SK-N-SH (cell line): ENCODE results near the gene NEUROG1. TPM values are rescaled to one million over a fixed set of nuclear protein-coding genes. Genes with fewer than 3 reads are reported as not detected.
A peak's percentile ranks its signal among the peaks of the same experiment; 100 is the strongest.

Experiments used
- CTCF ChIA-PET: fragments of 300-600, 350-600 bp; formaldehyde crosslinking; extraction: SDS; loops from one replicate; lab custom pipeline; 2021; lab: Yijun Ruan, JAX
- POLR2A ChIA-PET: fragments of 350-600 bp; sonication (Branson Sonifier 250); formaldehyde crosslinking; extraction: SDS; loops from one replicate; lab custom pipeline; 2020; ENCODE audit warnings: antibody characterized with exemption, inconsistent platforms; lab: Yijun Ruan, JAX
- DNase-seq: peaks from one replicate; pipeline ENCODE4 v3.0.0; 2012
- H2AFZ ChIP-seq: fragments of 200-600 bp; sonication (generic); 2 replicates; pipeline ENCODE4 v1.8.1; 2016; ENCODE audit warnings: antibody characterized with exemption, mild to moderate bottlenecking, low read depth
- H3F3A ChIP-seq: fragments of 200-600 bp; sonication (generic); replicated peaks from 2 replicates; pipeline ENCODE3; 2016; ENCODE audit warnings: antibody characterized with exemption, mild to moderate bottlenecking; ENCODE audit not compliant: insufficient read depth
- H3K27ac ChIP-seq, 2 experiments: fragments of 200-500 bp in 1 of 2; fragments of 200-600 bp in 1 of 2; sonication (Bioruptor generic) in 1 of 2; sonication (generic), shearing (Covaris generic) in 1 of 2; 2 replicates each; pipeline versions ENCODE4 v1.5.1 to v1.6.1; 2014 to 2016; ENCODE audit warnings: low read depth in 2 of 2, inconsistent platforms in 1 of 2, low read length in 1 of 2, mild to moderate bottlenecking in 1 of 2, mixed read lengths in 1 of 2
- H3K27me3 ChIP-seq: fragments of 200-600 bp; sonication (generic), shearing (Covaris generic); 2 replicates; pipeline ENCODE4 v1.6.1; 2016; ENCODE audit warnings: mixed run types; ENCODE audit not compliant: insufficient read depth
- H3K36me3 ChIP-seq, 2 experiments: fragments of 200-500 bp in 1 of 2; fragments of 200-600 bp in 1 of 2; sonication (Bioruptor generic) in 1 of 2; sonication (generic) in 1 of 2; replicated peaks in 1 of 2; 2 replicates each; pipeline versions ENCODE3 to v1.5.1; 2014 to 2016; ENCODE audit warnings: low read length in 1 of 2, mild to moderate bottlenecking in 1 of 2; ENCODE audit not compliant: insufficient read depth in 2 of 2, control insufficient read depth in 1 of 2
- H3K4me1 ChIP-seq, 2 experiments: fragments of 200-500 bp in 1 of 2; fragments of 200-600 bp in 1 of 2; sonication (Bioruptor generic) in 1 of 2; sonication (generic), shearing (Covaris generic) in 1 of 2; 2 replicates each; pipeline versions ENCODE4 v1.5.1 to v1.6.1; 2014 to 2016; ENCODE audit warnings: low read depth in 1 of 2, low read length in 1 of 2, mixed run types in 1 of 2; ENCODE audit not compliant: insufficient read depth in 2 of 2, control insufficient read depth in 1 of 2
- H3K4me2 ChIP-seq: fragments of 200-600 bp; sonication (generic), shearing (Covaris generic); 2 replicates; pipeline ENCODE4 v1.6.1; 2017; ENCODE audit warnings: mixed run types
- H3K4me3 ChIP-seq, 2 experiments: fragments of 200-500 bp in 1 of 2; fragments of 200-600 bp in 1 of 2; sonication (Bioruptor generic) in 1 of 2; sonication (generic), shearing (Covaris generic) in 1 of 2; 2 replicates each; pipeline versions ENCODE4 v1.5.1 to v1.8.1; 2014 to 2016; ENCODE audit warnings: low read depth in 2 of 2, inconsistent platforms in 1 of 2, low read length in 1 of 2, mild to moderate bottlenecking in 1 of 2, mixed read lengths in 1 of 2, moderate library complexity in 1 of 2
- H3K79me2 ChIP-seq: fragments of 200-600 bp; sonication (generic); 2 replicates; pipeline ENCODE4 v1.8.1; 2017; ENCODE audit warnings: mild to moderate bottlenecking; ENCODE audit not compliant: insufficient read depth
- H3K9ac ChIP-seq: fragments of 200-600 bp; sonication (generic); 2 replicates; pipeline ENCODE4 v1.6.1; 2017; ENCODE audit warnings: mixed run types
- H3K9me2 ChIP-seq: fragments of 200-600 bp; sonication (generic); 2 replicates; pipeline ENCODE4 v1.6.1; 2017; ENCODE audit warnings: mixed run types
- H3K9me3 ChIP-seq: fragments of 200-600 bp; sonication (generic); 2 replicates; pipeline ENCODE4 v1.6.1; 2017; ENCODE audit warnings: mixed run types, mild to moderate bottlenecking, moderate library complexity
- H4K20me1 ChIP-seq: fragments of 200-600 bp; sonication (generic); 2 replicates; pipeline ENCODE4 v1.6.1; 2017; ENCODE audit warnings: mild to moderate bottlenecking, mixed run types; ENCODE audit not compliant: insufficient read depth
- ELF1 ChIP-seq: IDR thresholded peaks from 2 replicates; pipeline ENCODE4 v1.4.0; 2012
- EP300 ChIP-seq, 2 experiments: IDR thresholded peaks; 2 replicates each; pipeline versions ENCODE4 v1.4.0 to v1.6.1; 2012; ENCODE audit warnings: borderline replicate concordance in 1 of 2, low read depth in 1 of 2, low read length in 1 of 2
- EZH2phosphoT487 ChIP-seq: fragments of 200-600 bp; sonication (generic); IDR thresholded peaks from 2 replicates; pipeline ENCODE4 v1.6.1; 2017; ENCODE audit warnings: low read depth, mixed run types, mild to moderate bottlenecking, antibody characterized with exemption, moderate library complexity, borderline replicate concordance
- MEF2A ChIP-seq: IDR thresholded peaks from 2 replicates; pipeline ENCODE4 v1.4.0; 2012; ENCODE audit warnings: low read depth, borderline replicate concordance
- NFIC ChIP-seq: IDR thresholded peaks from 2 replicates; pipeline ENCODE4 v1.4.0; 2012; ENCODE audit warnings: borderline replicate concordance
- RAD21 ChIP-seq: IDR thresholded peaks from 2 replicates; pipeline ENCODE4 v1.6.1; 2012; ENCODE audit warnings: mild to moderate bottlenecking, low read length
- SMC3 ChIP-seq: IDR thresholded peaks from 2 replicates; pipeline ENCODE4 v1.6.1; 2012; ENCODE audit warnings: low read depth, low read length, improper control_type of control experiment
- TEAD4 ChIP-seq: IDR thresholded peaks from 2 replicates; pipeline ENCODE4 v1.4.0; 2012; ENCODE audit warnings: mild to moderate bottlenecking, borderline replicate concordance; ENCODE audit not compliant: insufficient read depth
- WGBS: methylation state at CpG from one replicate; pipeline ENCODE4 v1.1.6; 2017; ENCODE audit warnings: low lambda C conversion rate; 5-methylcytosine and 5-hydroxymethylcytosine counted together
- polyA plus RNA-seq, 3 experiments: library from polyadenylated mRNA; depleted of rRNA; stranded (reverse); fragments of >200 nt; gene quantifications; 2 replicates each; pipeline ENCODE4 v1.2.3, GENCODE V29; 2012
- TF ChIP-seq, protein P1 (sequence below): fragments of 150-350 bp; IDR thresholded peaks from 2 replicates; pipeline ENCODE4 v1.6.1; 2017; ENCODE audit warnings: antibody characterized with exemption, low read length, low read depth, borderline replicate concordance
- TF ChIP-seq, protein P2 (sequence below): fragments of 200-600 bp; sonication (generic); IDR thresholded peaks from 2 replicates; pipeline ENCODE4 v1.6.1; 2017; ENCODE audit warnings: antibody characterized with exemption, mild to moderate bottlenecking, moderate library complexity
- TF ChIP-seq, protein P3 (sequence below): IDR thresholded peaks from 2 replicates; pipeline ENCODE4 v1.6.1; 2012; ENCODE audit warnings: mild to moderate bottlenecking, low read depth, low read length, moderate library complexity
- TF ChIP-seq, protein P4 (sequence below): IDR thresholded peaks from 2 replicates; pipeline ENCODE4 v1.4.0; 2012; ENCODE audit warnings: low read depth, borderline replicate concordance

Gene NEUROG1
- polyA plus RNA-seq, 1 of the 3 experiments (the other 2 are of a cell fraction) = not detected

DNA sequence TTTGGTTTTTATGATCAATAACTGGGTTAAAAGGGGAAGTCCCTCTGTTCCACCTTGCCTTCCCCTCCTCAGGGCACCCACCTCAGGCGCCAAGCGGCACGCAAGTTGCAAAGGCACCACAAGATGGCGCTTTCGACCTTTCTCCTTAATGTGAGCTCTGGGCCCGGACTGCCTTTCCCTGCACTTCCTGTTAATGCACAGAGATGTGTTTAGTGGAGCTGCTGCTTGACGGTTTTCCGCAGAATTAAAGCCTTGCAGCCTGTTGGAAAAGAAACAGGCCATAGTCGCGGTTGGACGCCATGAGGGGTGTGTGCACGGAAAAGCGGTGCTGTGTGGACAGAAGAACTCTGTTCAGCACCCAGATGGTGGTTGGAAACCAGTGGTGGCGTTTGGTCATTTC is 25.1 kb upstream of the NEUROG1 start:
- Histone ChIP-seq H3K4me1 (no peaks in the 10 kb centered on the region; a peak in 1 of 4 replicates), H3K27ac (no peak overlapping the region), H3K79me2 (no peaks in the 10 kb centered on the region), H3K9me3 (no peaks in the 10 kb centered on the region), H3F3A (no peaks in the 10 kb centered on the region), H3K4me2 (no peak overlapping the region), H3K36me3 (no peaks in the 10 kb centered on the region), H2AFZ (0 out of 2 replicates have a peak overlapping the region, but pooled peaks have one; percentile 87), H4K20me1 (no peaks in the 10 kb centered on the region), H3K4me3 (peak overlapping the region in 1 of 2 experiments; percentile 22; a peak in 1 of 4 replicates), H3K9me2 (no peaks in the 10 kb centered on the region), H3K9ac (no peak overlapping the region), H3K27me3 (peaks cover 21% of the 10 kb centered on the region)
- 15% methylated on average over 14 of the region's 14 CpGs for whole genome bisulfite sequencing
- CTCF ChIA-PET = interaction anchor here (0.6 to 25.1 kb wide), 51 partner anchors 9 to 662 kb away, joined by 3 to 409 read pairs (median 4); partner anchors contain the start of gene SLC25A48
- POLR2A ChIA-PET = no interaction called here
- TF ChIP-seq ELF1 (peak; percentile 67), EP300 (IDR thresholded peaks at IDR 0.05; ENCODE audit: borderline replicate concordance in 1 of 2, low read depth in 1 of 2, low read length in 1 of 2) (no peak), MEF2A (no peak), EZH2phosphoT487 (no peak), RAD21 (peak; percentile 85), TEAD4 (no peak), SMC3 (peak; percentile 80), NFIC (no peak)
- TF ChIP-seq, protein P1, sequence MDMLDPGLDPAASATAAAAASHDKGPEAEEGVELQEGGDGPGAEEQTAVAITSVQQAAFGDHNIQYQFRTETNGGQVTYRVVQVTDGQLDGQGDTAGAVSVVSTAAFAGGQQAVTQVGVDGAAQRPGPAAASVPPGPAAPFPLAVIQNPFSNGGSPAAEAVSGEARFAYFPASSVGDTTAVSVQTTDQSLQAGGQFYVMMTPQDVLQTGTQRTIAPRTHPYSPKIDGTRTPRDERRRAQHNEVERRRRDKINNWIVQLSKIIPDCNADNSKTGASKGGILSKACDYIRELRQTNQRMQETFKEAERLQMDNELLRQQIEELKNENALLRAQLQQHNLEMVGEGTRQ = no peak
- TF ChIP-seq, protein P2, sequence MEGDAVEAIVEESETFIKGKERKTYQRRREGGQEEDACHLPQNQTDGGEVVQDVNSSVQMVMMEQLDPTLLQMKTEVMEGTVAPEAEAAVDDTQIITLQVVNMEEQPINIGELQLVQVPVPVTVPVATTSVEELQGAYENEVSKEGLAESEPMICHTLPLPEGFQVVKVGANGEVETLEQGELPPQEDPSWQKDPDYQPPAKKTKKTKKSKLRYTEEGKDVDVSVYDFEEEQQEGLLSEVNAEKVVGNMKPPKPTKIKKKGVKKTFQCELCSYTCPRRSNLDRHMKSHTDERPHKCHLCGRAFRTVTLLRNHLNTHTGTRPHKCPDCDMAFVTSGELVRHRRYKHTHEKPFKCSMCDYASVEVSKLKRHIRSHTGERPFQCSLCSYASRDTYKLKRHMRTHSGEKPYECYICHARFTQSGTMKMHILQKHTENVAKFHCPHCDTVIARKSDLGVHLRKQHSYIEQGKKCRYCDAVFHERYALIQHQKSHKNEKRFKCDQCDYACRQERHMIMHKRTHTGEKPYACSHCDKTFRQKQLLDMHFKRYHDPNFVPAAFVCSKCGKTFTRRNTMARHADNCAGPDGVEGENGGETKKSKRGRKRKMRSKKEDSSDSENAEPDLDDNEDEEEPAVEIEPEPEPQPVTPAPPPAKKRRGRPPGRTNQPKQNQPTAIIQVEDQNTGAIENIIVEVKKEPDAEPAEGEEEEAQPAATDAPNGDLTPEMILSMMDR = peak; percentile 84
- DNase-seq = peak; percentile 81

DNA sequence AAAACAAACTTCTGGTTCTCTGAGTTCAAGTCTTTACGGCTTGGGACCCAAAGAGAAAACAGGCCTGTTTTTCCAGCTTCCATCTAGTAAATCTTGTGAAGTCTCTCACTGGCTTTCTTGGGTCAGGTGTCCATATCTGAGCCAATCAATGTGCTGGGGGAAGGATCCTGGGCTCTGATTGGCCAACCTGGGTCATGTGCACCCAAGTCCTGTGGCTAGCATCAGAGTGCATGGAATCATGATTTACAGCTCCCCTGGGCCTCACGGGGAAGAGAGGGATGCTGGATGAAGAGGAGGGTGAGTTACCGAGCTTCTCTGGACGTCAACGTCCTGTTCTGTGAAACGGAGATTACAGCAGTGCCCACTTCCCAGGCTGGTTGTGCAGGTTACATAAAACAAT is 23.6 kb upstream of the NEUROG1 start:
- ChIA-PET POLR2A (no interaction called here), CTCF (interaction anchor here (1.1 to 25.1 kb wide), 8 partner anchors 8 to 652 kb away, joined by 3 to 409 read pairs (median 36); partner anchors contain the start of gene SLC25A48)
- Histone ChIP-seq H3K4me1 (no peaks in the 10 kb centered on the region; a peak in 1 of 4 replicates), H2AFZ (no peak overlapping the region; the same call in 1 of the 2 replicates), H3K9ac (no peak overlapping the region), H3K79me2 (no peaks in the 10 kb centered on the region), H4K20me1 (no peaks in the 10 kb centered on the region), H3K27me3 (peaks cover 33% of the 10 kb centered on the region), H3K4me3 (no peak overlapping the region), H3F3A (no peaks in the 10 kb centered on the region), H3K9me2 (no peaks in the 10 kb centered on the region), H3K36me3 (no peaks in the 10 kb centered on the region), H3K4me2 (no peak overlapping the region), H3K9me3 (no peaks in the 10 kb centered on the region), H3K27ac (no peak overlapping the region)
- WGBS = 62% methylated on average over 6 of the region's 6 CpGs
- TF ChIP-seq, protein P3, sequence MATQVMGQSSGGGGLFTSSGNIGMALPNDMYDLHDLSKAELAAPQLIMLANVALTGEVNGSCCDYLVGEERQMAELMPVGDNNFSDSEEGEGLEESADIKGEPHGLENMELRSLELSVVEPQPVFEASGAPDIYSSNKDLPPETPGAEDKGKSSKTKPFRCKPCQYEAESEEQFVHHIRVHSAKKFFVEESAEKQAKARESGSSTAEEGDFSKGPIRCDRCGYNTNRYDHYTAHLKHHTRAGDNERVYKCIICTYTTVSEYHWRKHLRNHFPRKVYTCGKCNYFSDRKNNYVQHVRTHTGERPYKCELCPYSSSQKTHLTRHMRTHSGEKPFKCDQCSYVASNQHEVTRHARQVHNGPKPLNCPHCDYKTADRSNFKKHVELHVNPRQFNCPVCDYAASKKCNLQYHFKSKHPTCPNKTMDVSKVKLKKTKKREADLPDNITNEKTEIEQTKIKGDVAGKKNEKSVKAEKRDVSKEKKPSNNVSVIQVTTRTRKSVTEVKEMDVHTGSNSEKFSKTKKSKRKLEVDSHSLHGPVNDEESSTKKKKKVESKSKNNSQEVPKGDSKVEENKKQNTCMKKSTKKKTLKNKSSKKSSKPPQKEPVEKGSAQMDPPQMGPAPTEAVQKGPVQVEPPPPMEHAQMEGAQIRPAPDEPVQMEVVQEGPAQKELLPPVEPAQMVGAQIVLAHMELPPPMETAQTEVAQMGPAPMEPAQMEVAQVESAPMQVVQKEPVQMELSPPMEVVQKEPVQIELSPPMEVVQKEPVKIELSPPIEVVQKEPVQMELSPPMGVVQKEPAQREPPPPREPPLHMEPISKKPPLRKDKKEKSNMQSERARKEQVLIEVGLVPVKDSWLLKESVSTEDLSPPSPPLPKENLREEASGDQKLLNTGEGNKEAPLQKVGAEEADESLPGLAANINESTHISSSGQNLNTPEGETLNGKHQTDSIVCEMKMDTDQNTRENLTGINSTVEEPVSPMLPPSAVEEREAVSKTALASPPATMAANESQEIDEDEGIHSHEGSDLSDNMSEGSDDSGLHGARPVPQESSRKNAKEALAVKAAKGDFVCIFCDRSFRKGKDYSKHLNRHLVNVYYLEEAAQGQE = no peak
- TF ChIP-seq, protein P4, sequence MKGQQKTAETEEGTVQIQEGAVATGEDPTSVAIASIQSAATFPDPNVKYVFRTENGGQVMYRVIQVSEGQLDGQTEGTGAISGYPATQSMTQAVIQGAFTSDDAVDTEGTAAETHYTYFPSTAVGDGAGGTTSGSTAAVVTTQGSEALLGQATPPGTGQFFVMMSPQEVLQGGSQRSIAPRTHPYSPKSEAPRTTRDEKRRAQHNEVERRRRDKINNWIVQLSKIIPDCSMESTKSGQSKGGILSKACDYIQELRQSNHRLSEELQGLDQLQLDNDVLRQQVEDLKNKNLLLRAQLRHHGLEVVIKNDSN = peak; percentile 79; the same call in 1 of the 2 replicates
- no peak for DNase-seq
